ENCODE data around the gene SEMA4A. TPM values are rescaled to one million over a fixed set of nuclear protein-coding genes. Genes with fewer than 3 reads are reported as not detected.

The SEMA4A gene
- total RNA-seq, 4 donors from 2014 or later: 1.8 to 4.6 (median 3.5) TPM

GRCh38 chr1:156191292-156191964 is 38.0 kb downstream of the SEMA4A start:
- TF ChIP-seq EP300 (IDR thresholded peaks at IDR 0.05) (no peak), POLR2A (IDR thresholded peaks at IDR 0.05) (no peak), CTCF (IDR thresholded peaks at IDR 0.05) (no peak)
- Histone ChIP-seq H3K27ac (no peak overlapping the region), H3K4me1 (peaks cover 0 to 29% (median 8%) of the 10 kb centered on the region in 4 donors), H3K36me3 (peaks cover 0 to 4% (median 0%) of the 10 kb centered on the region in 3 donors), H3K27me3 (no peaks in the 10 kb centered on the region), H3K9me3 (no peaks in the 10 kb centered on the region), H3K4me3 (no peak overlapping the region)
- DNase-seq (ENCODE audit: low spot score in 2 of 2): no peak
- 88 to 90% methylated on average over 4 of the region's 4 CpGs for WGBS, 2 donors

- Histone ChIP-seq H3K4me3 (peak overlapping the region; percentile 50 to 97 (median 80)), H3K27me3 (no peaks in the 10 kb centered on the region), H3K9me3 (no peaks in the 10 kb centered on the region), H3K27ac (peak overlapping the region; percentile 66 to 89 (median 78)), H3K36me3 (peaks cover 0 to 14% (median 0%) of the 10 kb centered on the region in 3 donors), H3K4me1 (peaks cover 0 to 31% (median 8%) of the 10 kb centered on the region in 4 donors)
- WGBS, 2 donors: 79 to 84% methylated on average over 7 of the region's 7 CpGs
- TF ChIP-seq EP300 (IDR thresholded peaks at IDR 0.05) (no peak), POLR2A (IDR thresholded peaks at IDR 0.05) (no peak), CTCF (IDR thresholded peaks at IDR 0.05) (no peak)
- DNase-seq (ENCODE audit: low spot score in 2 of 2): no peak
Observed at GRCh38 chr1:156193208-156193487, 39.8 kb downstream of the SEMA4A start.

- Histone ChIP-seq H3K27ac (peak within 1 kb of the TSS; percentile 66 to 89 (median 78)), H3K27me3 (no peaks in the 10 kb centered on the region), H3K9me3 (no peaks in the 10 kb centered on the region), H3K36me3 (peaks cover 0 to 14% (median 0%) of the 10 kb centered on the region in 3 donors), H3K4me3 (peak within 1 kb of the TSS; percentile 61 to 97 (median 80)), H3K4me1 (peaks cover 0 to 31% (median 8%) of the 10 kb centered on the region in 4 donors)
- peak; percentile 52 to 81 (median 74) for TF ChIP-seq CTCF (IDR thresholded peaks at IDR 0.05)
- peak; percentile 84 to 97 for TF ChIP-seq EP300 (IDR thresholded peaks at IDR 0.05)
- TF ChIP-seq POLR2A (IDR thresholded peaks at IDR 0.05): peak in 1 of 2 donors; percentile 66
- DNase-seq (ENCODE audit: low spot score in 2 of 2): peak; percentile 90 to 96
- WGBS, 2 donors: 5 to 6% methylated on average over 48 to 59 of the region's 59 CpGs
Observed at GRCh38 chr1:156193488-156194299, 40.3 kb downstream of the SEMA4A start, which contains the start of gene SLC25A44. Gene SLC25A44, plus strand, starts transcription at chr1:156194104. Its CDS starts 5,744 bp downstream, at chr1:156199848.

- no peak for DNase-seq (ENCODE audit: low spot score in 2 of 2)
- TF ChIP-seq POLR2A (IDR thresholded peaks at IDR 0.05): no peak
- no peak for TF ChIP-seq CTCF (IDR thresholded peaks at IDR 0.05)
- TF ChIP-seq EP300 (IDR thresholded peaks at IDR 0.05): no peak
- 9 to 11% methylated on average over 14 of the region's 14 CpGs for WGBS, 2 donors
- Histone ChIP-seq H3K36me3 (peaks cover 0 to 16% (median 0%) of the 10 kb centered on the region in 3 donors), H3K27ac (peak overlapping the region in 3 of 4 donors; percentile 34 to 89 (median 78)), H3K9me3 (no peaks in the 10 kb centered on the region), H3K27me3 (no peaks in the 10 kb centered on the region), H3K4me1 (peaks cover 0 to 31% (median 8%) of the 10 kb centered on the region in 4 donors), H3K4me3 (peak overlapping the region; percentile 61 to 97 (median 80))
Observed at GRCh38 chr1:156194300-156194652, 40.9 kb downstream of the SEMA4A start.

GRCh38 chr1:156195853-156196252 is 42.5 kb downstream of the SEMA4A start:
- no peak overlapping the region for H3K4me3 ChIP-seq
- TF ChIP-seq POLR2A (IDR thresholded peaks at IDR 0.05) (no peak), EP300 (IDR thresholded peaks at IDR 0.05) (no peak), CTCF (IDR thresholded peaks at IDR 0.05) (no peak)
- H3K27me3 ChIP-seq: no peaks in the 10 kb centered on the region
- peaks cover 0 to 32% (median 0%) of the 10 kb centered on the region in 3 donors for H3K36me3 ChIP-seq
- peaks cover 0 to 31% (median 8%) of the 10 kb centered on the region in 4 donors for H3K4me1 ChIP-seq
- H3K9me3 ChIP-seq: no peaks in the 10 kb centered on the region
- no peak overlapping the region for H3K27ac ChIP-seq
- DNase-seq (ENCODE audit: low spot score in 2 of 2): no peak
- 64 to 75% methylated on average over 4 of the region's 4 CpGs for WGBS, 2 donors
